HG03457 (cell line): ENCODE measurements around the gene PDGFB.

Source experiments
- ATAC-seq: cut with Tn5 transposase; IDR thresholded peaks from one replicate; pipeline ENCODE4 v1.9.1; 2021; ENCODE audit warnings: moderate number of reproducible peaks; ENCODE audit not compliant: unreplicated experiment

PDGFB gene

DNA sequence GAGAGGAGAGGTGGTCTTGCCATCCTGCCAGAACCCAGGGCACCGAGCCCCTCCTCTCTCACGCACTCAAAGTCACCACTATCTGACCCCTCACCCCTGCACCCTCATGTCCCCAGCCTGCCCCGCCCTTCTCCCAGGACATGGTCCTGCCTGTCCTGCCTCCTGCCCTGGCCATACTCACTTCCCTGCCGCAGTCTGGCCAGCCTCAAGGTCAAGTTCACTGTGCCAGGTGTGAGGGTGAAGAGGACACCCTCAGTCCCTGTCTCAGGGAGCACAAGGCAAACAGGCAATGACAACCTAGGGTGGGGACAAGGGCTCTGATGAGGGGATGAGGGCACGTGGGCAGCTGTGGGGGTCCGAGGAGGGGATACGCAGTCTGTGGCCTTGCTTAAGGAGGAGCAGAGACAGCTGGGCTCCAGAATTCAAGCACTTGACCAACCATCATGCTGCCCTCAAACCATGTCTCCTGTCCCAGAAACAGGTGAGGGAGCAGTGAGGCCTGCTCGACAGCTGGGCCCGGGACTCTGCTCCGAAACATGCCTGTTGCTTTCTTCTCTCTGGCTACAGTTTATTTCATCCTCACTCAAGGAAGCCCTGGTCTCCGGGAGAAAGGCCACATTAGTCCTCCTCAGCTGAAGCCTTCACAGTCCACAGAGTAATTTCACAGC lies 36.6 kb downstream of the PDGFB start:
- ATAC-seq: no peak

DNA sequence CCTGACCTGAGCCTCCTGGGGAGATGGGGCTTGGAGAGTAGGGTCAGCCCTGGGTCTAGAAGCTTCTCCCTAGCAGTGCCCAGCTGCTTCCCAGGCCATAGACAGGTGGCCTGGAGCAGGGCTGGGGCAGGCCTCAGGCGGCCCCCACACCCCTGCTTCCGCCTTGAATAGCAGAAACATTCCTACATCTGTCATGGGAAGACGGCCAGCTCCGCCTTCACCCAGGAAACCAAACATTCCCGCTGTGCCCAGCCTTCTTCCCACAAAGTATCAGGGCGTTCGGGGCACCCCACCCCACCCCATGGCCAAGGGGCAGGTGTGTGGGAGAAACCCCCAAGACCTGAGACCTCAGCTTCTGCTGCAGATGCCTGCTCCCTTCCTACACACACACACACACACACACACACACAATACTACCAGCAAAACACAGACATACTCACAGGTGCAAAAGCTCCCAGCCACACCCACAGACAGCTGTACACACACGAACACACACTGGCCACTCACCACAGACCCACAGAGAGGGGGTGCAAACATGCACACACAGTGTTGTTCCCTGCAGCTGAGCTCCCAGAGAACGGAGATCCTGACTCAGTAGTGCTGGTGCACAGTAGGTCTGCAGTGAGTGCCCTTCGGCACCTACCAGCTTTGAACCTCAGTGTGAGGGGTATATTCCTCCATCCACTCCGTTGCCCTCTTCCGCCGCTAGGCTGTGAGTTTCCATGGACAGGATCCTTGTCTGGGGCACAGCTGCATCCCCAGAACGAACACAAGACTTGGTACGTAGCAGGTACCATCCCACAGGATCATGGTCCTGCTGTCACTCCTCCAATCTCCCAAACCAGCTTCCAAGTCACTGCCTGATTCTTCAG lies 37.4 kb downstream of the PDGFB start:
- ATAC-seq: no peak

DNA sequence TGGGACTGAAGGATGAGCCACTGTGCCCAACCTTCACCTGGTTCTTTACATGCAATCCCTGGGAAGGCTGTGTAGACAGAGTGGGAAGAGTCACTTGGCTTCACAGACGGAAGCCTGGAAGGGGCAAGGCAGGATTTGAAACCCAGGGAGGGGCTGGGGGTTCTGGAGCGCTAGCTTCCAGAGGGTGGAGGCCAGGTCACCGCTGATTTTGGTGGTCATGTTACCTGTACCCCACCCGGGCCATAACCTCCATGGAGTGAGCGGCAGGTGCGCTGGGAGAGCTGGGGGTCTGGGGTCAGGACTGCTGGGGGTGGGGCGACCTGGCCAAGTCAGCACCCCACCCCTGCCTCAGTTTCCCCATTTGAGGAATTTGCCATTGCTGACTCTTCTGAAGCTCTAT lies 38.3 kb downstream of the PDGFB start:
- ATAC-seq: no peak

- ATAC-seq: no peak
These were observed 39.3 kb downstream of the PDGFB start for GRCh38 chr22:39205344-39206021.

- no peak for ATAC-seq
These were observed 40.6 kb downstream of the PDGFB start for GRCh38 chr22:39204216-39204615.

- no peak for ATAC-seq
These were observed 47.2 kb downstream of the PDGFB start for GRCh38 chr22:39197578-39197977.

DNA sequence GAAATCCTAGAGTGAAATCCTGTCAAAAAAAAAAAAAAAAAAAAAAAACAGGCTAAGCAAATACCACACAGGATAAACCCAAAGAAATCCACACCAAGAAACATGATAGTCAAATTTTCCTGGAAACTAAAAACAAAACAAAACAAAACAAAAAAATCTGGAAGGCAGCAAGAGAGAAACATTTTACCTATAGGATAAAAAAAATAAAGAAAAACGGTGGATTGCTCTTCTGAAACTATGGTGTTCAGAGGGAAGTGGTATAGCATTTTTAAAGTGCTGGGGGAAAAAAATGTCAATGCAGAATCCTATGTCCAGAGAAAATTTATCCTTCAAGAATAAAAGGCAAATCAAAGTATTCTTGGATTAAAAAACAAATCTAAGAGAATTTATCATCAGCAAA lies 50.7 kb downstream of the PDGFB start:
- ATAC-seq: no peak

GRCh38 chr22:39188809-39189208 lies 56.0 kb downstream of the PDGFB start:
- no peak for ATAC-seq

DNA sequence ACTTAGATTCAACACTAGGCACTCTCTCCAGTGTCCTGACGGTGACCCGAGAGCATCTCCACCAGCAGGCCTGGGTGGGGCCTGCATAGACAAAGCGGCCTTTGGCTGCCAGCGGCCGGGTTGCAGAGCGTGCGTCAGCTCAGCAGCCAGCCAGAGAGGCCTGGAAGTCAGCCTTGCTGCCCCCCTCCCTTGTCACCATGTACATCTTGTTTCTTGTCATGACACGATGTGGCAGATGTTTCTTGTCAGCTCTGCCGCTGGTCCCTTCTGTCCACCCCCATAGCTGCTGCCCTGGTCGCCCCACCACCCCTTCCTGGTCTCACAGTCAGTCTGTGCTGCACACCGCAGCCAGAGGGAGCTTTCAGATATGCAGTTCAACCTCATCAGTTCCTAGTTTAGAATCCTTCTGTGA lies 59.2 kb downstream of the PDGFB start:
- ATAC-seq: no peak

- ATAC-seq: no peak
These were observed 59.9 kb downstream of the PDGFB start for GRCh38 chr22:39184586-39185577.

GRCh38 chr22:39183991-39184585 lies 60.7 kb downstream of the PDGFB start:
- ATAC-seq: no peak

DNA sequence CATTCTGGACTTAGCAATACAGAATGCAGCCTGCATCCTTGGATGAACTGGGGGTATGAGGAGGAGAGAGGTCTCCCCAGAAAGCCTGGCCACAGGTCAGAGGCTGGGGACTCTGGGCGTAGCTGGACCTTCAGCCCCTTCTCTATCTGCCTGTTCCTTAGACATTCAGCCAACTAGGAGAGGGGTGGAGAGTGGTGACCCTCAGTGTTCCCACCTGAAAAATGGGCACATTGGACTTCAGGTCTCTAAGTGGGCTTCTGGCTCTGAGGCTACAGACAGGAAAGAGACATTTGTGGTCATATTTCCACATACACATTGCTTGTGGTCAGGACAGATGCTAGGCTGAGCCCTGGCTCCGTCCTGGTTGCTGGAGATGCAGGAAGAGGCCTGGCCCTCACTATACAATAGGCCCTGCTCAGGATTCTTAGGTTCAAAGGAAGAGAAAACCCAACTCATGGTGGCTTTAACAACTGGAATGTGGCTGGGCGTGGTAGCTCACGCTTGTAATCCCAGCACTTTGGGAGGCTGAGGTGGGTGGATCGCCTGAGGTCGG lies 62.2 kb downstream of the PDGFB start:
- ATAC-seq: no peak

GRCh38 chr22:39181778-39182177 lies 63.0 kb downstream of the PDGFB start:
- ATAC-seq: no peak

- no peak for ATAC-seq
These were observed 63.4 kb downstream of the PDGFB start for GRCh38 chr22:39181356-39181755.

DNA sequence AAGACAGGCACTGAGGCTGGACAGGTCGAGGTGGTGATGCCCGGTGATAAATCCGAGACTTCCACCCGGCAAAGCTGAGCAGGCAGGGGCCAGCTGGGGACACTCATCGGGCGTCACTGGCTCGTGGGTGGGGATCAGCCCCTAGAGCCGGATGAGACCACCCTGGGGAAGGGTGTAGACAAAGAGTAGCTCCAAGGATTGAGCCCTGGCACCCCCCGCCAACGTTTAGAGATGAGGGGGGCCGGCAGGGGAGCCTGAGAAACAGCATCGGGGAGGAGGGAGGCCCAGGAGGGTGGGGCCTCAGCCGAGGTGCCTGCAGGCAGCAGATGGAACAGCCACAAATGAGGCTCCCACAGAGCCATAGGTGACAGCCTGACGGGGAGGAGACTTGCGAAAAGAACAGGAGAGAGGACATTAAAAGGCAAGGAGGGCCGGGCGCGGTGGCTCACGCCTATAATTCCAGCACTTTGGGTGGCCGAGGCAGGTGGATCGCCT lies 64.9 kb downstream of the PDGFB start:
- ATAC-seq: no peak

GRCh38 chr22:39179401-39179827 lies 65.4 kb downstream of the PDGFB start:
- ATAC-seq: no peak

DNA sequence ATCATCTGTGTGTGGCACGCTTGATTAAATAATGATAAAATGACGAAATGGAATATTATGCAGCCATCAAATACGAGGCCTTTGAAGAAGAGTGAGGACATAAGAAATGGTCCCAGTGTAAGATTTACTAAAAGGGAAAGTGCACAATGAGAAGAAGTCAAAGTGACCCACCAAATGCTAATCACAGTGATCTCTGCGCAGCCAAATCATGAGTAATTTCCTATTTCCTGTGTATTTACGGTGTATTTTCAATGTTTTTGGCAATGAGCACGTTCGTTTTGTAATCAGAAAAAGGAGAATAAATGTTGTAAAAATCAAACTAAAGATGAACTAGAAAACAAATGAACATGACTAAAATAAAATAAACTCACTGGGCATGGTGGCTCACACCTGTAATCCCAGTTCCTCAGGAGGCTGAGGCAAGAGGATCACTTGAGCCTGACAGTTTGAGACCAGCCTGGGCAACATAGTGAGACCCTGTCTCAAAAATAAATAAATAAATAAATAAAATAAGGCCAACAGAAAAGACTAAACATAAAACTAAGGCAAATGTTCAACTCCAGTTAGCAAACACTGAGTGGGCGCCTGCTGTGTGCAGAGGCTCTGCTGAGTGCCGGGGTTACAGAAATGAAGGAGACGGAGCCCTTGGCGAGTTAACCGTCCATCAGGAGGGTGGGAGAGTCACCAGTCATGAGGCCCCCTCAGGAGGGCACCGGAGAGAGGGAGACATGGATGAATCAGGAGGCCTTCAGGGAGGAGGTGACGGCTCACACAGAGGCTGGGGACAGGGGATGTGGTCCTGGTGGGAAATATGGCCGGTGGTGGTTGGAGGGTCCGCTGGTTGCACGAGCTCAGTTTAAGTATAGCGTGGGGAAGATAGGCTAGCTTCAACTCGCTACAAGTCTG lies 66.3 kb downstream of the PDGFB start:
- ATAC-seq: no peak

GRCh38 chr22:39177791-39178190 lies 67.0 kb downstream of the PDGFB start:
- ATAC-seq: no peak

GRCh38 chr22:39177456-39177775 lies 67.4 kb downstream of the PDGFB start:
- no peak for ATAC-seq
